Thyroid gland (tissue), 4 donors: ENCODE results near the gene KHDC1L. TPM values are rescaled to one million over a fixed set of nuclear protein-coding genes. Genes with fewer than 3 reads are reported as not detected.
"Not testable (repeated sequence)": the region's sequence is repeated elsewhere in the genome, so short reads cannot be mapped to it uniquely, and the experiment has no call there.

Experiments
- DNase-seq, 2 donors: peaks; one replicate each; pipeline ENCODE4 v3.0.0-alpha.2; 2019
- H3K27ac ChIP-seq, 3 donors: fragments of 200-600 bp; sonication (generic); 1 replicate in 2 of 3; 2 replicates in 1 of 3; pipeline ENCODE4 v1.5.1; 2016 to 2019; ENCODE audit warnings: mild to moderate bottlenecking in 1 of 3, moderate library complexity in 1 of 3
- H3K27me3 ChIP-seq: fragments of 200-600 bp; sonication (generic); one replicate; pipeline ENCODE4 v1.5.1; 2019
- H3K36me3 ChIP-seq, 2 donors: fragments of 200-600 bp; sonication (generic); one replicate each; pipeline ENCODE4 v1.5.1; 2016 to 2019
- H3K4me1 ChIP-seq, 2 donors: fragments of 200-600 bp; sonication (generic); one replicate each; pipeline ENCODE4 v1.5.1; 2017 to 2019
- H3K4me3 ChIP-seq, 3 donors: fragments of 200-600 bp; sonication (generic); replicated peaks in 1 of 3; 1 replicate in 2 of 3; 2 replicates in 1 of 3; pipeline ENCODE4 v1.5.1; 2016; ENCODE audit warnings: mild to moderate bottlenecking in 1 of 3
- H3K9me3 ChIP-seq: fragments of 200-600 bp; sonication (generic); one replicate; pipeline ENCODE4 v1.5.1; 2017
- POLR2A ChIP-seq, 2 donors: fragments of 450-650 bp; IDR thresholded peaks; one replicate each; pipeline ENCODE4 v1.6.1; 2017; ENCODE audit warnings: antibody characterized with exemption in 2 of 2, mild to moderate bottlenecking in 2 of 2, moderate library complexity in 1 of 2
- WGBS, 2 donors: methylation state at CpG; one replicate each; pipeline ENCODE4 v1.1.5; 2017; 5-methylcytosine and 5-hydroxymethylcytosine counted together
- intact Hi-C: fragments of 100-400 bp; cut with DNase I; formaldehyde crosslinking; loops from one replicate; pipeline ENCODE4 v1.15.1; 2023
- total RNA-seq, 4 donors: library from RNA; depleted of rRNA; stranded (reverse); fragments of >200 nt; gene quantifications; one replicate each; pipeline ENCODE4 v1.2.3, GENCODE V29; 2016
- TF ChIP-seq, protein P1 (sequence below), 6 experiments: fragments of 200-600 bp in 3 of 6; fragments of 450-650 bp in 3 of 6; sonication (generic) in 3 of 6; IDR thresholded peaks; one replicate each; pipeline ENCODE4 v1.5.1; 2016 to 2019; ENCODE audit warnings: antibody characterized with exemption in 6 of 6, mild to moderate bottlenecking in 2 of 6, inconsistent platforms in 1 of 6, moderate library complexity in 1 of 6

The KHDC1L gene, protein sequence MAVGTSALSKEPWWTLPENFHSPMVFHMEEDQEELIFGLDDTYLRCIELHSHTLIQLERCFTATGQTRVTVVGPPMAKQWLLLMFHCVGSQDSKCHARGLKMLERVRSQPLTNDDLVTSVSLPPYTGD
- not detected for total RNA-seq

DNA sequence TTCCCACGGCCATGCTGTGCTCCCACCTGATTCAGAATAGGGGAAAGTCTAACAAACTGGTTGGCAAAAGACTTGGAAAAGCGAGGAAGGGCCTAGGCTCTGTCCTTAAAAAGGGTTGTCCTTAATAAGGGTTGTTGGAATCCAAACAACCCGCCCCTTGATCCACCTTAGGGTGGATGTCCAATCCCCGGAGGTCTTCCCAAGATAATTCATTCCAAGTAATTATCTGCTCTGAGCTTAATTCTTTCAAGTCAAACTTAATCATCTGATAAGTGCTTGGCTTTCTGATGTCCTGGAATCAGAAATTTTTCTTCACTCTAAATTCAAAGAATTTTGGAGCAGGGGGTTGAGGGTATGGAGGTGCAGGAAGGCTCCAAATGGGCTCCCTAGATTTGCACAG, at the start of gene KHDC1L:
TSS of gene KHDC1L (minus strand) at position 101 of the 400 bp plus-strand sequence. CDS start at position 13, 88 bp downstream.
- H3K4me3 ChIP-seq: no peak within 1 kb of the TSS
- no peaks in the 10 kb centered on the region for H3K4me1 ChIP-seq
- H3K27me3 ChIP-seq: no peaks in the 10 kb centered on the region
- intact Hi-C loops: no loop called here
- WGBS, 2 donors: 87 to 97% methylated on average over 4 of the region's 4 CpGs
- H3K9me3 ChIP-seq: no peaks in the 10 kb centered on the region
- TF ChIP-seq POLR2A (IDR thresholded peaks at IDR 0.05): no peak
- TF ChIP-seq, protein P1, sequence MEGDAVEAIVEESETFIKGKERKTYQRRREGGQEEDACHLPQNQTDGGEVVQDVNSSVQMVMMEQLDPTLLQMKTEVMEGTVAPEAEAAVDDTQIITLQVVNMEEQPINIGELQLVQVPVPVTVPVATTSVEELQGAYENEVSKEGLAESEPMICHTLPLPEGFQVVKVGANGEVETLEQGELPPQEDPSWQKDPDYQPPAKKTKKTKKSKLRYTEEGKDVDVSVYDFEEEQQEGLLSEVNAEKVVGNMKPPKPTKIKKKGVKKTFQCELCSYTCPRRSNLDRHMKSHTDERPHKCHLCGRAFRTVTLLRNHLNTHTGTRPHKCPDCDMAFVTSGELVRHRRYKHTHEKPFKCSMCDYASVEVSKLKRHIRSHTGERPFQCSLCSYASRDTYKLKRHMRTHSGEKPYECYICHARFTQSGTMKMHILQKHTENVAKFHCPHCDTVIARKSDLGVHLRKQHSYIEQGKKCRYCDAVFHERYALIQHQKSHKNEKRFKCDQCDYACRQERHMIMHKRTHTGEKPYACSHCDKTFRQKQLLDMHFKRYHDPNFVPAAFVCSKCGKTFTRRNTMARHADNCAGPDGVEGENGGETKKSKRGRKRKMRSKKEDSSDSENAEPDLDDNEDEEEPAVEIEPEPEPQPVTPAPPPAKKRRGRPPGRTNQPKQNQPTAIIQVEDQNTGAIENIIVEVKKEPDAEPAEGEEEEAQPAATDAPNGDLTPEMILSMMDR (IDR thresholded peaks at IDR 0.05): no peak
- H3K27ac ChIP-seq: no peak within 1 kb of the TSS
- DNase-seq: no peak
- no peaks in the 10 kb centered on the region for H3K36me3 ChIP-seq

DNA sequence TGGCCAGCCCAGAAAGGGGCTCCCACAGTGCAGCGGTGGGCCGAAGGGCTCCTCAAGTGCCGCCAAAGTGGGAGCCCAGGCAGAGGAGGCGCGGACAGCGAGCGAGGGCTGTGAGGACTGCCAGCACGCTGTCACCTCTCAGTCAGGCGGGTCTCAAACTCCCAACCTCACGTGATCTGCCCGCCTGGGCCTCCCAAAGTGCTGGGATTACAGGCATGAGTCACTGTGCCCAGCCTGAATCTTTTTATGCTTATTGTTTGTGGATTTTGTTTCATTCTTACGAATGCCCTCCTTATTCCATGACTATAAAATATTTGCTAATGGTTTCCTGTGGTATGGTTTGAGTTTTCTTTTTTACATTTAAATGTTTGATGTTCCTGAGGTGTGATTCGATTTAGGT, 44.0 kb upstream of the KHDC1L start:
- WGBS, 2 donors: 99% methylated on average over 9 to 12 of the region's 13 CpGs
- H3K4me1 ChIP-seq, H3K4me3 ChIP-seq, H3K36me3 ChIP-seq, H3K27ac ChIP-seq, DNase-seq, H3K27me3 ChIP-seq, H3K9me3 ChIP-seq, intact Hi-C loops: not testable (repeated sequence)

DNA sequence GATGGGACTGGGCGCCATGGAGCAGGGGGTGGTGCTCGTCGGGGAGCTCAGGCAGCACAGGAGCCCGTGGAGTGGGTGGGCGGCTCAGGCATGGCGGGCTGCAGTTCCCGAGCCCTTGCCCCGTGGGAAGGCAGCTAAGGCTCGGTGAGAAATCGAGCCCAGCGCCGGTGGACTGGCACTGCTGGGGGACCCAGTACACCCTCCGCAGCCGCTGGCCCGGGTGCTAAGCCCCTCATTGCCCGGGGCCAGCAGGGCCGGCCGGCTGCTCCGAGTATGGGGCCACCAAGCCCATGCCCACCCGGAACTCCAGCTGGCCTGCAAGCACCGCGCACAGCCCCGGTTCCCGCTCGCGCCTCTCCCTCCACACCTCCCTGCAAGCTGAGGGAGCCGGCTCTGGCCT, 43.6 kb upstream of the KHDC1L start:
- H3K4me1 ChIP-seq, H3K9me3 ChIP-seq, H3K4me3 ChIP-seq, DNase-seq, intact Hi-C loops, H3K27ac ChIP-seq, H3K27me3 ChIP-seq, H3K36me3 ChIP-seq: not testable (repeated sequence)
- 92 to 100% methylated on average over 1 to 23 of the region's 27 CpGs for WGBS, 2 donors

DNA sequence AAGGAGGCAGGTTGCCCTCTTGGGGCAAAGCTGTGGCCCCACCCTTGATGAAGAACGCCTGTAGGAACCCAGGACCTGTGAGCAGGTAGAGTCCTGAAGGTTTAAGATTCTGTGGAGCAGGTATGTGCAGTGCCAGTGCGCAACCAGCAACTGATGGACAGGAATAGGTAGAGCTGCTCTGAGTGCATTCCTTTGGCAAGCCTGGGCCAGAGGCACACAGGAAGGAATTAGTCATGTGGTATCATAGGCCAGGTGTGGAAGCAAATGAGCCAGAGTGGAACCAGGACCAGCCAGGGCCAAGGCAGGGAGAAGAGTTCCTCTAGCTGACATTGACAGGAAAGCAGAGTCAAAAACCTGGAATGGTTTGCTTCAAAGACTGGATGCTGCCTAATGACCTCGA, 39.1 kb upstream of the KHDC1L start:
- Histone ChIP-seq H3K9me3 (no peaks in the 10 kb centered on the region), H3K4me3 (no peak overlapping the region), H3K27ac (no peak overlapping the region), H3K4me1 (peaks cover 0 to 9% of the 10 kb centered on the region in 2 donors), H3K36me3 (no peaks in the 10 kb centered on the region), H3K27me3 (no peaks in the 10 kb centered on the region)
- 95 to 100% methylated on average over 3 of the region's 3 CpGs for WGBS, 2 donors
- TF ChIP-seq, protein P1 (IDR thresholded peaks at IDR 0.05): no peak
- no peak for TF ChIP-seq POLR2A (IDR thresholded peaks at IDR 0.05)
- intact Hi-C loops: no loop called here
- DNase-seq: peak; percentile 6 to 21

DNA sequence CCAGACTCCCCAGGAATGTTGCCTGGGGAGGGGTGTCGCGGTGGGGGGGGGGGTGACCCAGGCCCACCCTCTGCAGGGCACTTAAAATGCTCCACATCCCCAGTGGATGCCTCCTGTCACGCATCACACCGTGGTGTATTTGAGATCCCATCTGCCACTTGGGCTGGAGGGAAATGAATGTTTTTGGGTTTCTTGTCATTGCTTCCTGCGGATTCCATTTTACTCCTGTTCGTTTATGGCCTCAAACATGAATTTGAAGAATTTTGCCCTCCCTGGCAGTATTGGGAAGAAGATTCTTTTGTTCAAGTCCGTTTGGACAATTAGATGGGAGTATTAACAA, 38.2 kb upstream of the KHDC1L start:
- peak overlapping the region; percentile 37 to 49 (median 47) for H3K4me3 ChIP-seq
- intact Hi-C loops: no loop called here
- H3K4me1 ChIP-seq: peaks cover 0 to 9% of the 10 kb centered on the region in 2 donors
- H3K9me3 ChIP-seq: no peaks in the 10 kb centered on the region
- no peak for TF ChIP-seq POLR2A (IDR thresholded peaks at IDR 0.05)
- TF ChIP-seq, protein P1 (IDR thresholded peaks at IDR 0.05): no peak
- no peak overlapping the region for H3K27ac ChIP-seq
- H3K27me3 ChIP-seq: no peaks in the 10 kb centered on the region
- WGBS, 2 donors: 34 to 41% methylated on average over 5 to 7 of the region's 7 CpGs
- no peak for DNase-seq
- no peaks in the 10 kb centered on the region for H3K36me3 ChIP-seq

DNA sequence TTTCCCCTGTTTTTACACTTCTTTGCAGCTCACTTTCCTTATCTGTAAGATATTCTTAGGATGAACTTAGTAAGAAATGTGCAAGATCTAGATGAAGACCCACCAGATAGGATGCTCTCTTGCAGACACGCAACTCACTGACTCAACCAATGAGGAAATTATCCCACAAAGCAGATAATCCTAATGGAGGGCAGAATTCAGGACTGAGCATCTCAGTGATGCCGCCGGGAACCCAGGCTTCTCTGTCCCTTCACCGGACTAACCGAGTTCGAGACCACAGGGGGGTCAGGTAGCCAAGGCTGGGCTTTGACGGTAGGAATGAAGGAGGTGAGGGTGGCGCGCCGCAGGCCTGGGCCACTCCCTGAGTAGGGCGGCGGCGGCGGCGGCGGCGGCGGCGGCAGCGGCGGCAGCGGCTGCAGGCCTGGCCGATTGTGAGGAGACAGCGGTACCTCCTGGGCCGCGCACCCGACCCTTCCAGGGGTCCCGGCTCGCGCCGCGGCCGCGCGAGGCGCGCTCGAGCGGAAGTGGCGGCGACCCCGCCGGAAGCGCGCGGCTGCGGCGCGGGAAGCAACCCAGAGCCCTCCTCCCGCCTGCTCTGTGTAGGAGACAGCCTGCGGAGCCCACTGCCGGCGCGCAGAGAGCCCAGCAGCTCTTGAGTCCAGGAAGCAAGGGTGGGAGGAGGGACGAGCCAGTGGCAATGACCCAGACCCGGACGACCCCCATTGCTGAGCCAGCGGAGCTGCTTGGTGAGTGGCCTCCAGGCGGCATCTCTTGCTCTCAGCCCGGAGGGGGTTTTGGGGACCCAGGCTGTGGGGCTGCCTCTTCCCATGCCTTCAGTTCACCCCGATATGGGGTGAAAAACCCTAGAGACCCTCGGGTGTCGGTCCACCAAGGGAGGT, 37.6 kb upstream of the KHDC1L start, which contains the start of gene KHDC1:
TSS of gene KHDC1 (minus strand) at position 526 of the 899 bp plus-strand sequence. CDS start 20,679 bp downstream, outside the sequence.
- peaks cover 0 to 9% of the 10 kb centered on the region in 2 donors for H3K4me1 ChIP-seq
- intact Hi-C loops: no loop called here
- no peaks in the 10 kb centered on the region for H3K9me3 ChIP-seq
- TF ChIP-seq POLR2A (IDR thresholded peaks at IDR 0.05): peak in 1 of 2 donors; percentile 15
- TF ChIP-seq, protein P1 (IDR thresholded peaks at IDR 0.05): no peak
- H3K27ac ChIP-seq: no peak within 1 kb of the TSS
- WGBS, 2 donors: 4% methylated on average over 15 to 18 of the region's 63 CpGs
- no peaks in the 10 kb centered on the region for H3K27me3 ChIP-seq
- H3K36me3 ChIP-seq: no peaks in the 10 kb centered on the region
- peak; percentile 38 for DNase-seq
- peak within 1 kb of the TSS; percentile 37 to 49 (median 47) for H3K4me3 ChIP-seq
